Measurements from ENCODE around the gene ALDH4A1. TPM values are rescaled to one million over a fixed set of nuclear protein-coding genes. Genes with fewer than 3 reads are reported as not detected.
A peak's percentile ranks its signal among the peaks of the same experiment; 100 is the strongest.

ALDH4A1 gene
- total RNA-seq, 1 donor, result 28.6 TPM

DNA sequence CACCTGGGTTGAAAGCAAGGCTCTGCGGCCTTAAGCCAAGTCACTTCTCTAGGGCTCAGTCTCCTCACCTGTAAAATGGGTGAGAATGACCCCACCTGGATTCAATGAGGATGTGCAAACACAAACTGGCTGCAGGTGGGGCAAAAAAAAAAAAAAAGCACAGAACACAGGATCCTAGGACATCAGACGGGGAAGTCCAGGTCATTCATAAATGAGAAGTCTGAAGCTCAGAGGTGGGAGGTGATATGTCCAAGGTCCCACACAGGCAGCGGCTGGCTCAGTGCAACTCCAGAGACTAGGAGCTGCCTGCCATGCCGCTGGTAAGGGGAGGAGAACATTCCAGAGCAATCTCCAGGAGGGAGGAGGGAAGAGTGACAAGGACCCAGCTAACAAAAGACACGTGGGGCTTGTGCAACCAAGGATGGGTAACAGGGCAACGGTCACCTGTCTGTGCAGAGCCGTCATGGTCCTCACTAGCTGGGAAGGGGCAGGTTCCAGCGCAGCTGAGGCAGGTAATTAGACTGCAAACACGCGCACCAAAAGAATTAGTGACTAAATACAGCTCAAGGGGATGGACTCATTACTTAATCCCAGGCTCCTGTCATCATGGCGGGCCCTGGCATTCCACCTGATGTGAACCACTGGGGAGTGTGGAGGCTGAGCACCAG lies 34.6 kb upstream of the ALDH4A1 start:
- Histone ChIP-seq H4K20me1 (ENCODE audit: insufficient read depth, low read length) (peaks cover 68% of the 10 kb centered on the region), H3K4me3 (ENCODE audit: insufficient read depth, low read length) (no peak overlapping the region), H3K4me2 (ENCODE audit: insufficient read depth, low read length) (no peak overlapping the region), H2AFZ (ENCODE audit: low read length) (no peak overlapping the region), H3K36me3 (ENCODE audit: insufficient read depth, low read length) (no peaks in the 10 kb centered on the region), H3K27ac (ENCODE audit: low read depth, low read length) (no peak overlapping the region), H3K4me1 (ENCODE audit: insufficient read depth, low read length) (peaks cover 31% of the 10 kb centered on the region), H3K9me3 (ENCODE audit: low read depth, low read length) (no peaks in the 10 kb centered on the region), H3K27me3 (ENCODE audit: insufficient read depth, low read length) (no peaks in the 10 kb centered on the region), H3K79me2 (ENCODE audit: insufficient read depth, low read length) (peaks cover 86% of the 10 kb centered on the region)
- TF ChIP-seq, protein P1, sequence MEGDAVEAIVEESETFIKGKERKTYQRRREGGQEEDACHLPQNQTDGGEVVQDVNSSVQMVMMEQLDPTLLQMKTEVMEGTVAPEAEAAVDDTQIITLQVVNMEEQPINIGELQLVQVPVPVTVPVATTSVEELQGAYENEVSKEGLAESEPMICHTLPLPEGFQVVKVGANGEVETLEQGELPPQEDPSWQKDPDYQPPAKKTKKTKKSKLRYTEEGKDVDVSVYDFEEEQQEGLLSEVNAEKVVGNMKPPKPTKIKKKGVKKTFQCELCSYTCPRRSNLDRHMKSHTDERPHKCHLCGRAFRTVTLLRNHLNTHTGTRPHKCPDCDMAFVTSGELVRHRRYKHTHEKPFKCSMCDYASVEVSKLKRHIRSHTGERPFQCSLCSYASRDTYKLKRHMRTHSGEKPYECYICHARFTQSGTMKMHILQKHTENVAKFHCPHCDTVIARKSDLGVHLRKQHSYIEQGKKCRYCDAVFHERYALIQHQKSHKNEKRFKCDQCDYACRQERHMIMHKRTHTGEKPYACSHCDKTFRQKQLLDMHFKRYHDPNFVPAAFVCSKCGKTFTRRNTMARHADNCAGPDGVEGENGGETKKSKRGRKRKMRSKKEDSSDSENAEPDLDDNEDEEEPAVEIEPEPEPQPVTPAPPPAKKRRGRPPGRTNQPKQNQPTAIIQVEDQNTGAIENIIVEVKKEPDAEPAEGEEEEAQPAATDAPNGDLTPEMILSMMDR (IDR thresholded peaks at IDR 0.05; ENCODE audit: extremely low read depth, low read depth, low read length), result no peak
- DNase-seq (ENCODE audit: insufficient read length, low spot score, missing footprints), result peak; percentile 50

DNA sequence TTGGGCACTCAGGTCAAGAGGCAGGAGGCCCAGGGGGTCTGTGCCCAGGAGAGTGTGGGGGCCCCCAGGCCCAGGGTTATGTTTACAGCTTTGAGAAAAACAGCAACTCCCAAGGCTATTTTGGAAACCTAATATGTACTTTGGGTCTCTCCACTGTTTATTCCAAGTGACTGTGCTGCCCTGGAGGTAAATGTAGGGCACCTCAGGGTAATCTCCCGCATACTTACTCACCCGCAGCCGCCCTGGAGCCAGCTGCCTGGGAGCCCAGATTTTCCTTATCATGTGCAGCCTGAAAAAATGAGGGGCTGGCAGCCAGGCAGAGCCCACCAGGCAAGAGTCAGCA lies 34.1 kb upstream of the ALDH4A1 start:
- peaks cover 84% of the 10 kb centered on the region for H3K79me2 ChIP-seq (ENCODE audit: insufficient read depth, low read length)
- TF ChIP-seq, protein P1 (IDR thresholded peaks at IDR 0.05; ENCODE audit: extremely low read depth, low read depth, low read length), result no peak
- H4K20me1 ChIP-seq (ENCODE audit: insufficient read depth, low read length), result peaks cover 73% of the 10 kb centered on the region

DNA sequence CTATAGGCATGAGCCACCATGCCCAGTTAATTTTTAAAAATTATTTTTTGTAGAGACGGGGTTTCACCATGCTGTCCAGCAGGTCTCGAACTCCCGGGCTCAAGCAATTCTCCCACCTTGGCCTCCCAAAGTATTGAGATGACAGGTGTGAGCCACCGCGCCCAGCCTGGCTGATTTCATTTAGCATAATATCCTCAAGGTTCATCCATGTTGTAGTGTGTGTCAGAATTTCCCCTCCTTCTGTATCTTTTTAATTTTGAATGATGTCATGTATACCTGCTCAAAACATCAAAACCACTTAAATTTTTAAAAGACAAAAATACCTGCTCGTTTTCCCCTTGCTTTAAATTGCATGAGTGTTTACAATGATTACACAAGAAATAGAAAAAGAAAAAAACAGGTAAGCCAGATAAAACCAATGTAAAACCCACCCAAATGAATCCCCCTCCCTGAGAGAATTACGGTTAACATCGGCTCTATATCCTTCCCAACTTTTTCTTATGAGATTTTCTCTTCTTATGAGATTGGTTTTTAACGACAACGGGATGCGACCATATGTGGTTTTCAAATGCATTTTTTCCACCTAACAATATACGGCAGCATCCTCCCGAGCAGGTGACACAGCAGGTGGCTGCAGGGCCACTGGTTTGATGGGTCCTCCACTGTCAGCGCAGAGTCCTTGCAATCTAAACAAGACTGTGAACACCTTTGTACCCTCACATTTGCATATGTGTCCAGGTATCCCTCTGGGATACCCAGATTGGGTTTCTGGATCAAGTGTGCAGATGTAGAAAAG lies 32.0 kb upstream of the ALDH4A1 start:
- Histone ChIP-seq H3K27ac (ENCODE audit: low read depth, low read length) (no peak overlapping the region), H3K4me1 (ENCODE audit: insufficient read depth, low read length) (peaks cover 13% of the 10 kb centered on the region), H3K36me3 (ENCODE audit: insufficient read depth, low read length) (no peaks in the 10 kb centered on the region), H3K79me2 (ENCODE audit: insufficient read depth, low read length) (peaks cover 81% of the 10 kb centered on the region), H2AFZ (ENCODE audit: low read length) (no peak overlapping the region), H4K20me1 (ENCODE audit: insufficient read depth, low read length) (peaks cover 79% of the 10 kb centered on the region), H3K9me3 (ENCODE audit: low read depth, low read length) (no peaks in the 10 kb centered on the region), H3K4me3 (ENCODE audit: insufficient read depth, low read length) (no peak overlapping the region), H3K27me3 (ENCODE audit: insufficient read depth, low read length) (no peaks in the 10 kb centered on the region), H3K4me2 (ENCODE audit: insufficient read depth, low read length) (no peak overlapping the region)
- peak; percentile 23 for DNase-seq (ENCODE audit: insufficient read length, low spot score, missing footprints)
- TF ChIP-seq, protein P1 (IDR thresholded peaks at IDR 0.05; ENCODE audit: extremely low read depth, low read depth, low read length), result no peak

More for the DNA sequence above, 34.1 kb upstream of the ALDH4A1 start:
- no peaks in the 10 kb centered on the region for H3K36me3 ChIP-seq (ENCODE audit: insufficient read depth, low read length)
- H3K4me2 ChIP-seq (ENCODE audit: insufficient read depth, low read length), result no peak overlapping the region
- DNase-seq (ENCODE audit: insufficient read length, low spot score, missing footprints), result peak; percentile 1
- H3K4me1 ChIP-seq (ENCODE audit: insufficient read depth, low read length), result peaks cover 26% of the 10 kb centered on the region
- no peak overlapping the region for H3K27ac ChIP-seq (ENCODE audit: low read depth, low read length)
- no peak overlapping the region for H3K4me3 ChIP-seq (ENCODE audit: insufficient read depth, low read length)
- no peaks in the 10 kb centered on the region for H3K9me3 ChIP-seq (ENCODE audit: low read depth, low read length)
- H2AFZ ChIP-seq (ENCODE audit: low read length), result no peak overlapping the region
- no peaks in the 10 kb centered on the region for H3K27me3 ChIP-seq (ENCODE audit: insufficient read depth, low read length)

DNA sequence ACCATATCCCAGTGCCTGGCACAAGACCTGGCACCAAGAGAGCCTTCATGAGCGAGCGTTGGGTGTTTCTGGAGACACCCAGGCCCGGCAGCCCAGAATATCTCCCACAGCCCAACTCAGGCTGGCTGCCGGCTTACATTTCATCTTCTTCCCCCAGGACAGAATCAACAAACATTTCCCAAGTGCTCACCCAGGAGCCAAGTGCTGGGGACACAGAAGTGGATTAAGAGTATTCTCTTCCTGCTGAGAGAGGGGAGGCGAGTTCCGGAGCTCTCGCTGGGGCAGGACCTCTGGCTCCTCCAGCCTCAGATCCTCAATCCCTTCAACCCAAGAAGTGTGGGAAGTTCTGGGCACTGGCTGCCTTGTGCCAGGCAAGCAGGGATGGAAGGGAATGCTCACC lies 30.5 kb upstream of the ALDH4A1 start:
- Histone ChIP-seq H3K4me1 (ENCODE audit: insufficient read depth, low read length) (peaks cover 14% of the 10 kb centered on the region), H3K4me3 (ENCODE audit: insufficient read depth, low read length) (no peak overlapping the region), H3K27ac (ENCODE audit: low read depth, low read length) (no peak overlapping the region), H3K27me3 (ENCODE audit: insufficient read depth, low read length) (no peaks in the 10 kb centered on the region), H3K4me2 (ENCODE audit: insufficient read depth, low read length) (no peak overlapping the region), H3K36me3 (ENCODE audit: insufficient read depth, low read length) (no peaks in the 10 kb centered on the region), H3K79me2 (ENCODE audit: insufficient read depth, low read length) (peaks cover 81% of the 10 kb centered on the region), H4K20me1 (ENCODE audit: insufficient read depth, low read length) (peaks cover 71% of the 10 kb centered on the region), H2AFZ (ENCODE audit: low read length) (no peak overlapping the region), H3K9me3 (ENCODE audit: low read depth, low read length) (no peaks in the 10 kb centered on the region)
- TF ChIP-seq, protein P1 (IDR thresholded peaks at IDR 0.05; ENCODE audit: extremely low read depth, low read depth, low read length), result no peak
- peak; percentile 6 for DNase-seq (ENCODE audit: insufficient read length, low spot score, missing footprints)

All from osteoblast (primary cell).